ENCODE measurements around the gene ST8SIA5.

ST8SIA5 gene

DNA sequence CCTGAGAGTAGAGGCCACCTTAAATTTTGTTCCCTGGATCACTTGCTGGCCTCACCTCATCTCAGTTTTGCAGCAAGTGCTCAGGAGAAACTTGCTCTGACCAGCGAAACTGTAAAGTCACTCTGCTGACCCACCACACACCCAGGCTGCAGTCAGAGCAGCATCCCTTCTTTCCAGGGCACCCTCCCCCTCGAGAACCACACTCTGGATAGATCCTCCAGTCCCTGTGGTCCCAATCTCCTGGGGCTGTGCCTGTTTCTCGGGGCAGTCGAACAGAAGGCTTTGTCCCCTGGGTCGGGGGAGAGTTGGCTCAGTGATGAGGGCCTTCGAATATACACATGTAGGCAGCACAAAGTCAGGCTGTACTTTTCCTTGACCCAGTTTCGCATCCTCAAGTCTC, 18.4 kb downstream of the ST8SIA5 start:
- FAIRE-seq, result no peak

DNA sequence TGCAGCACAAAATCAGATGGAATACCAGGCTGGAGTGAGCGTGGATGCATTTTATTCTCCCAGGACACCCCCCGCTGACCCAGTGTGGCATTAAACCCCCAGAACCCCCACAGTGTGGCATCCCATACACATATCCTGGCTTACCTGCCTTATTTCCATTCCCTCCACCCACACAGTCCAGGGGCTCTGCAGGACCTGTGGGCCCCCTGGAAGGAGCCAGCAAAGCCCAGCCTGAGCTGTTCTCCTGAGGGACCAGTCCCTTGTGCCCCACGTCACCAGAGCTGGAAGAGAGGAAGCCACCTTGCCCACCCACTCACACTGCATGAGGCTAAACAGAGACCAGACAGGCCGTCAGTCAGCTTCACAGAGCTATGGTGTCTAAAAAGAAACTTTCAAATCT, 20.1 kb downstream of the ST8SIA5 start:
- FAIRE-seq, result no peak

DNA sequence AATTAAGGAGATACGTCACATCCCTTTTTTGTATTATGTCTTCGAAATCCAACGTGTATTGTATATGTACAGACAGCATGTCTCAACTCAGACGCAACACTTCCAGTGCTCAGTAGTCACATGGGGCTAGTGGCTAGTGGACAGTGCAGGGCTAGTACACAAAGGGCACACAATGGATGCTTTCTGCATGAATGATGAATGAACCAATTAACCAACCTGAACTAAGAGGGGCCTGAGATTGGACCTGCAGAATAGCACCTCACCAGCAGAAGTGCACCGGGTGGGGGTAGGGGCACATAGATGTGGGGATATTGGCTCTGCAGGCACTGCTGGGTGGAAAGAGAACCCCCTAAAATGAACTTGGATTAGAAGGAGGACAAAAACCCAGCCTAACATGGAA, 20.7 kb downstream of the ST8SIA5 start:
- FAIRE-seq, result no peak

DNA sequence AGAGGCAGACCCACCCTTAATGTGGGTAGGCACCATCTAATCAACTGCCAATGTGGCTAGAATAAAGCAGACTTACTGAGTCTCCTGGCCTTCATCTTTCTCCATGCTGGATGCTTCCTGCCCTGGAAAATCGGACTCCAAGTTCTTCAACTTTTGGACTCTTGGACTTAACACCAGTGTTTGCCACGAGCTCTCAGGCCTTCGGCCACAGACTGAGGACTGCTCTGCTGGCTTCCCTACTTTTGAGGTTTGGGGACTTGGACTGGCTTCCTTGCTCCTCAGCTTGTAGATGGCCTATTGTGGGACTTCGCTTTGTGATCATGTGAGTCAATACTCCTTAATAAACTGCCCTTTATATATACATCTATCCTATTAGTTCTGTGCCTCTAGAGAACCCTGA, 21.9 kb downstream of the ST8SIA5 start:
- FAIRE-seq, result no peak

DNA sequence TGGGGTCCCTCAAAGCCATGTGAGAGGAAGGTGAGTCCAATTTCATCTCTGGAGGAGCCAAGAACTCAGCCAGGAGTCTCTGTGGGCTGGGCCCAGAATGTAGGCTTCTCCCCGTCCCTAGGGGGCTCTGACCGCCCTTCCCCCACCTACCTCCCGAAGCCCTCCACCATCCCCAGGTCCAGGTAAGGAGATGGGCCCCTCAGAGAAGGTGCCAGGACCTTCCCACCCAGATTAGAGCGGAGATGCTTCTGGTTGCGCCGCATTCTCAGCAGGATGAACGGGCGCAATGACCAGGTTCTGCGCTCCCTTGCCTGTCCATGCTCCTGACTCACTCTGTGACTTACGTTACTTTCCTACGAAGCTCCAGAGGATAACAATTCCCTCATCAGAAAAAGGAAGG, 23.0 kb downstream of the ST8SIA5 start:
- no peak for FAIRE-seq

DNA sequence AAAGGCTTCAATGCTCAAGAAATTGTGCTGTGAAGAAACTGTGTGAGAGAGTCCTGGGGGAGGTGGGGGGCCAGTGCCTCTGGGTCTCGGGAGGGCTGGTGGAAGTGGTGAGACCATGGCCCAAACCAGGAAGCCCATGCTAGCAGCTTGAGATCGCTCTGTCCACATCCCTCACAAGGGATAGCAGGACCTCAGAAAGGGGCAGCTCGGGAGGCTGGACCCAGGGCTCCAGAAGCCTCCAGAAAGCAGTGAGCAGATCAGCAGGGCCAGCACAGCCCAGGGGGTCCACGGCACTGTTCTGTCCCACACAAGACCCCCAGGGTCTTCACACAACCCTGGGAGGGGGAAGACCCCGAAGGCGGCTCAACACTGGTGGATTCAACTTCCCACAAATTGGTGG, 24.1 kb downstream of the ST8SIA5 start:
- FAIRE-seq, result no peak

DNA sequence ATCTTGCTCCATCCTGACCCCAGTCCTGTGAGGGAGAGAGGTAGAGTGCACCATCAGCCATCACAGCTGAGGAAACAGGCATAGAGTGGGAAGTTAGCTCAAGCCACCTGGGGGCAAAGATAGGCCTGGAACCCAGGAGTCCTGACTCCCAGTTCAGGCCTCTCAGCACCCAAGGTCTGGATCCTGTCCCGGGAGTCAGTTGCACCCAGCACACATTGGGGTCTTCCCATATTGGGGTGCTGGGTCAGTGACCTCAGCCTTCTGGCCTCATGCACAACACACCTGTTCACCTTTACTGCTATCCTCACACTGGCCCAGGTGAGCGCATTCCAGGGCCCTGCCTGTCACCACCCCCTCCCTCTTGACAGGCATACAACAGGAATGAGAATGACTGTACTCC, 24.7 kb downstream of the ST8SIA5 start:
- FAIRE-seq, result no peak

DNA sequence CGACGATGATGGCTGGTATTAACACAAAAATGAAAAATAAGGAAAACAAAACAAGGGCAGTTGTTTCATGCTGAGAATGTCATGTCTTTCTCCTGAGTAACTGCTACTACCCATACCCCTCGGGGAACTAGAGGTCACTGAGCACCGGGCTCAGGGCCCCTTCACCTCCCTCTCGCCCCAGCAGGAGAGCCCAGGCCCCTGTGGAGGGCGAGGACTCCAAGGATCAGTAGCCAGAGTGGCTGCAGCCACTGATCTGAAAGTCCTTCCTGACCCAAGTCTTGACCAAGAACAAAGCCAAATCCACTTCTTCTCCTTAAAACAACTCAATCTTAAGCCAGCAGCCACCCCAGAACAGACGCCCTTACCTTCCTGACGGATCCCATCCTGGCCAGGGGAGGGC, 25.5 kb downstream of the ST8SIA5 start:
- no peak for FAIRE-seq

DNA sequence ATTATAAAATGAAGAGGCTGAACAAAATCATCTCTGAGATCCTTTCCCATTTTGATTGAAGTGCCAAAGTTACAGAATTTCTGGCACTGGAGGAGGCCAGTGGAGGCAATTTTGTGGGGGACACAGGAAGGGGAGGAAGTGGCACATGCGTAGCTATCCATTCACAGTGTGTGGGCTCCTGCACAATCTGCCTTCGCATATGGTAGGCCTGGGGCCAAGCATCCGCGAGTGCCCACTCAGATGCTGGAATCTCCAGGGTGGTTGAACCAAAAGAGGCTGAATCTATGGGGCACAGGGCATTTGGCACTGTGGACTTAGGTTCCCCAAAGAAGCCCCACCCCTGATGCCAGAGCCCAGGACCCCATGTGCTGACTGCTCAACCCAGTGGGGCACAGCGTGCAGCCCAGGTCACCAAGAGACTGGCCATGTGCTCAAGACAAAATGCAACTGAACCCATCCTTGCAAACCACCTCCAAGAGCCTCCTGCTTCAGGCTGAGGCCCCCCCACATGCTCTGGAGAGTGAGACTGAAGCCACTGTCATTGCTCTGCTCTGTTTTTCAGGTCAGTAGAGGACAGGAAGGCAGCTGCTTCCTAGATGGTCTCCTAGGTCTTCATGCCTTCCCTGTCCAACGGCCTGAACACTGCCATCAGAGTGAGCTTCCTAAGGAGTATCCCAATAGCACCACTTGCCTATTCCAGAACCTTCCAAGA, 28.5 kb downstream of the ST8SIA5 start:
- no peak for FAIRE-seq

DNA sequence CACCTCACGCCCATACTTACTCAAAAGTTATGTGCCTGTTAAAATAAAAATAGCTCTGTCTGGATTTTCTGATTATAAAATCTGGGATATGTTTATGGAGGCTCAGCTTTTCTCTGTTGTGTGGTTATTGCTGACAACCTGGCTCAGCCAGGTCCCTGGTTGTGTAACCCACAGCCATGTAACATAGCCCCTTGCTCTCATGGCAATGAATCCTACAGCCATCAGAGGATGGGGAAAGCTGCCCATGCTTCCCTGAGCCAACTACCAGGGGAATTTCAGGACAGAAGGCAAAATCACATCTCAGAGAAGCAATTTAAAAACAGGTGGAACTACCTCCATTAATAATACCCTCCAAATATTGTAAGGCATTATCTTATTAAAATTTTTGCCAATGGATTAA, 29.7 kb downstream of the ST8SIA5 start:
- no peak for FAIRE-seq

DNA sequence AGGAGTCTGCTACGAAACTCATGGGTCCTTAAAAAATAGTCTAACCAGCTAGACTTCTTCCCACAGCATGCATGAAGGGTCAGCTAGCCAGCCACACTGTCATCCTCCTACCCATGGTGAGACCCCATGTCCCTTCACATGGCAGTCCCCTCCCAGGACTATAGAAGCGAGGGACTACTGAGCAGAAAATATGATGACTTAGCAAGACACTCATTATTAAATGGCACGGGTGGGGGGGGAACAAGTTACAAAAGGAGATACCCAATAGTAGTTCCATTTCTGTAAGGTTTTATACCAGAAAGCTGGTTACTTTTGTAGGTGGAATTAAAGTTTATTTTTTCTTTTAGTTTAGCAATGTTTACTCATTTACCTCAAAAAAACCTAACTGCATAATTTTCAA, 31.5 kb downstream of the ST8SIA5 start:
- no peak for FAIRE-seq

DNA sequence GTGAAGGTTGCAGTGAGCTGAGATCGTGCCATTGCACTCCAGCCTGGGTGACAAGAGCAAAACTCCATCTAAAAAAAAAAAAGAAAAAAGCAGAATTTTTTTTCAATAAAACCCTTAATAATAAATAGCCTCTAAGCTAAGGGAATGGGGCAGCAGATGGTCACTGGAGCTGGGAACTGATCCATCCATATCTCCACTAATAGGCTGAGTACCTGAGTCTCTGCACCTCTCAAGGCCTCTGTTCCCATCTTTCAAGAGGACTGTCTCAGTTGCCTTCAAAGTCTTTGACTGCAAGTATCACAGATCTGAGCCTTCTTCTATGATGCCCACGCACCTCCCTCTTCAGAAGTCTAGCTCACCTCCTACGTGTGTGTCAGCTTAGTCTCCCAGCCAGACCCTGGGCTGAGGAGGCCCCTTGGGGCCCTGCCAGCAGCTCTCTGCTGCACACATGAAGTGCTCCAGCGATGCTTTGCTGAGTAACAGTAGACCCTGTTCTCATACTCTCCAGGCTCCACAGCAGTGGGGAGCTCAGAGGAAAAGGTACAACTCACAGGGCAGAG, 32.9 kb downstream of the ST8SIA5 start:
- no peak for FAIRE-seq

DNA sequence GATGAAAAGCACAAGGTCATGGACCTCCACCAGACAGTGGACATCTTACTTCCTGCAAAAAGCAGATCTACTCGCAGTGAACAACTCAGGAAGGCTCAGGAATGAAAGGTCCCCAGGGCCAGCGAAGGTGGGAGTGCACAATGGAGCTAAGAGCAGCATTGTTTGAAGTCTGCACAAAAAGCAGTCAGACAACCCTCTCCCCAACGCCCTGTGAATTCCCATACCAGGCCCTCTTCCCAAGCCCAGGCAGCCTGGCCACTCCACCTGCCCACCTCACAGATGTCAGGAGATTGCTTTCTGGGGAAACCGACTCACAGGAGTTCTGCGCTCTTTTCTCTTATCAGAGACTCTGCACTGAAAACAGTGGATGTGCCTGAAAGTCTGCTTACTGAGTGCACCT, 34.8 kb downstream of the ST8SIA5 start:
- FAIRE-seq, result no peak

DNA sequence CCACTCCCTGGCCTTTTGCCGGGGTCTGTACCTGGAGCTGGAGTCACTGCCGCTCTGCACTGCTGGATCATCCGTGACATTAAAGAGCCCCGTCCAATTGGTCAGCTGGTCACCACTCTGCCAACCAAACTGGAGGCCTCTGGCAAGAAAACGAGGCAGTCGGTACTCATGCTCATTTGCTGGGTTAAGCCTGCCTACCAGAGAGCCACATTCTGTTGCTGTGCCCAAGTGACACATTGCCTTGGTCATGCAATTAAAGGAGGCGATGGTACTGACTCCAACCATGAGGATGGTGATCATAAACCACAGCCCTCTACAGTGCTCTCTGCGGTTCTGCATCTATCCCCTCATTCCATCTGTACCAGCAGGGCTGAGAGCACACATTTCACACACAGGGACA, 35.5 kb downstream of the ST8SIA5 start:
- FAIRE-seq, result no peak

DNA sequence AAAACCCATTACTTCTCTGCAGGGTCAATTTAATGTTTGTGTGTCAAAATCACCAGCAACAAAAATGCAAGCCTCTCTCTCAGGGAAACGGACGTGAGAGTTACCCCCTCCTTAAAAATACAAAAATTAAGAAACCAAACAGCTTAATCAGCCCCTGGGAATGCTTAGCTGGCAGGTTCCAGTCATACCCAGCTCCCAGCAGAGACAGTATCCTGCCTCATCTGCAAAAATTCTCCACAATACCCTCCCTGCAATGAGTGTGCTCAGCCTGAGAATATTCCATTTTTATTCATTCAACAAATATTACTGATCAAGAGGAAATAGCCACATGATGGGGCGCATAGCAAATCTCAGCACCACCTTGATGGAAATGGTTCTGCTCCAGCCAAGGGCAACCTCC, 36.3 kb downstream of the ST8SIA5 start:
- no peak for FAIRE-seq

DNA sequence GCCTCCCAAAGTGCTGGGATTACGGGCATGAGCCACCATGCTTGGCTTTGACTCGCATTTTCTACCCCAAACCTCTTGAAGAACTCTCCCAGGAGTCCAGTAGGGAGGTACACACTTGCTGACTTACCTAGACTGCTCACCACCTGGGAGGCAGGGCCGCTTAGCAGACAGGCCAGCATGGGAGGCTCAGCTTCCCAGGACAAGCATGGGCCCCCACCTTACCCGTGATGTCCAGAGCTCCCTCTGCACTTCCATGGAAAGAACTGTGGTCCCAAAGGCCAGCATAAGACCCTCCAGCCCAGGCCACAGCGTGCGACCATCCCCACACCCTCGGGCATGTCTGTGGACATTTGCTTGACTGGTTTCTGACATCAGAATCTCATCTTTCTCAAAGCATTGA, 36.8 kb downstream of the ST8SIA5 start:
- FAIRE-seq, result no peak

DNA sequence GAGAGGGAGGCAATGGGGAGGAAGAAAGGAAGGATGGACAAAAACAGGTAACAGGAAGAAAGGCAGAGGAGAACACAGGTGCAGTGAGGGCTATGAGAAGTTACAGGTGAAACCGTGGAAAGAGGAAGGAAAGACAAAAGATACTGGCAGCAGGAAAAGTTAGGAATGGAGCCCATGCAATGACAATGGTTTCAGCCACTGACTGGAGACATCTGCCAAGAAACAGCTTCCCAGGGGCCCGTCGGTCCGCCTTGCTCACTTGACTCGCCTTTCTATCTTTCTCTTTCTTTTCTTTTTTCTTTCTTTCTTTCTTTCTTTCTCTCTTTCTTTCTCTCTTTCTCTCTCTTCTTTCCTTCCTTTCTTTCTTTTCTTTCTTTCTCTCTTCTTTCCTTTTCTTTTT, 37.5 kb downstream of the ST8SIA5 start:
- no peak for FAIRE-seq

DNA sequence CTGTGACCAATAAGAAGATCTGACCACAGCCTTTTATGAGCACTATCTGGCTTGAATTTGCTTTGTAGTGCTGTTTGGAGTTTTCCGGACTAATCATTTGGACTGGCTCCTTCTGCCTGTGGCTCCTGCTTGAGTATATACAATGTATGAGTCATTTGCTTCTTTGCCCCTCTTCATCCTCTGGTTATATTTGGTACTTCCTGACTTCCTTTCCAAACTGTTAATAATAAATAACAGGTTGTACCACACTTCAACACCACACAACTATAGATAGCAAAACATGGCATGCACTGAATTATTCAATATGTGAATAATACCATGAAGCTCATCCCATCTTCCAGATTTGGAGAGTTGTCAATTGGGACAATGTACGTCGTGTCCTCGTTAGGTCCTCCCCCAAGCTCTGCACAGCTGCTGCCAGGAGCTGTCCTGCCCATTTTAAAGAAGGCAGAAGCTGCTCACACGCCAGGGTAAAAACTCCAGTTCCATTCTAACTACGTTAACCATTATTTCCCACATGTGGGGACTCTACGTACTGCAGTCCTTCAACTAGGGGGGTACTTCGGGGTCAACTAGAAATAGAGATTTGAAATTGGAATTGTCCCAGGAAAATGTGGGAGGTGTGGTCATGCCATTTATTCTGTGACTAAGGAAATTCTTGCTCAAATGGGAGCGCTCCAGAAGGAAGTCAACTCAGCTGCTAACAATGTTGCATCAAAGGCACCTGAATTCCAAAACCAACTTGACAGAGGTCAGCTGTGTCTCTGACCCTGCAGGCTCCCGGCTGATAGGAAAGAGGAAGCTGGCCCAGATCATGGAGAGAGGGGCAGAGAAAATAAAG, 38.1 kb downstream of the ST8SIA5 start:
- FAIRE-seq, result no peak

DNA sequence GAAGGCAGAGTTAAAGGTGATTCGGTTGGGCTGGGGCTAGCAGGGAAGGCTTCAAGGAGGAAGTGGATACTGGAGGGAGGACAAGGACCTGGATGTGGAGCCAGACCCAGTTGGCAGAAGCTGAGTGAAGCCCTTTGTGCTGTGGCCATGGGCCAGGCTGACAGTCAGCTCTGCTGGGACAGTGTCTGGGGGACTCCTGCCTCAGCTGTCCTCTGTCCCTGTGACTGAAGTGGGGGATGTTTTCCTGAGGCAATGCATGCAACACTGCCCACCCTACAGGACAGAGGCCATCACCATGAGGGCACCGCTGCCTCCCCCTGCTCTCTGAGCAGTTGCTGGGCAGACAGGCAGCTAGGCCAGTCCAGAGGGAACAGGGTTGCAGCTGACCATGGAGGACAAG, 40.0 kb downstream of the ST8SIA5 start:
- FAIRE-seq, result no peak

DNA sequence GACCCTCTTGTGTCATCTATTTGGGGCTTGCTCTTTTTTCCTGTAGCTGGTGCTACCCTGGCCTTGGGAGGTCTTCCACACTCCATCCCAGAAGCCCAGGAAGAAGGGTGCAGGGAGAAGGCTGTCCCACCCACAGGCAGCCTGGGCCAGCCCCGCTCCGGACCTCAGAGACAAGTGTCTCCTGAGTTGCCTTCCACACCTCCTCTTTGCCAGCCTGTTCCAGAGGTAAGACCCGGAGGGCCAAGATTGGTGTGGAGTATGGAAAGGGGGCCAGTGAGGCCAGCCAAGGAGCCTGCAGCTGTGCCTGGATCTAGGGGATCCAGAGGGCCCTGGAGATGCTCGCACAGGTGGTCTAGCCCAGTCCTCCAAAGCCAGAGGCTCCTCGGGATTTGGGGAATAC, 40.5 kb downstream of the ST8SIA5 start:
- FAIRE-seq, result no peak

DNA sequence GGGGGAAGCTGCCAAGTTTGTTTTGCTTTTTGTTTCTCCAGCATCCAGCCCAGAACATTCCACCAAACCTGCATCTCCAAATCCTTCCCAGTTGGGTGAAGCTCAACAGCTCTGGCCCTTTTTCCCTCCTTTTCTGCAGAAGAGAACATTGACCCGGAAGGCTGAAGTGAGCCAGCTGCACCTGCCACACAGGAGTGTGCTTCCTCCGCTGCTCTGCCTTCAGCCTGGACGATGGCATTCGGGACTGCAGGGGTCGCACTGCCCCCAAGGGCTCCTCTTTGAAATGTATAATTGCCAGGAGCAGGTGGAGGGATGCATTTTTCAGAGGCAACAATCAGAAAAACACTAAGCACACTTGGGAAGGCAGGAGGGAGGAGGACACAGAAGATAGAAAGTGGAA, 41.8 kb downstream of the ST8SIA5 start:
- FAIRE-seq, result no peak

DNA sequence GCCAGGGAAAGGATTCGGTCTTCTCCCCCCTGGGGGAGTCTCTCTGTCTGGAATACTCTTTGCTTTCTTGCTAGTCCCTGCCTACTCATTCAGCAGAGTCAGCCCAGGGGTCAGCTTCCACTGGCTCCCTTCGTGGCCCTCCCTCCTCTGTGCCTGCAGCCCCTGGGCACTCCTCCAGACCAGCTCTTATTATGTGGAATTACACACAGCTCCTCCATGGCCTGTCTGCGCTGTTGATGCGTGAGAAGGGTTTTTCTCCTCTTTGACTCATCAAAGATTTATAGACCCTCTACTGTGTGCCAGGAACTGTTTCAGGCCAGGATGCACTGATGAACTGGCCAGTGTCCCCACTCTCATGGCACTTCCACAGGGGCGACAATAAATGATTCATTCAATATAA, 44.4 kb downstream of the ST8SIA5 start:
- no peak for FAIRE-seq

DNA sequence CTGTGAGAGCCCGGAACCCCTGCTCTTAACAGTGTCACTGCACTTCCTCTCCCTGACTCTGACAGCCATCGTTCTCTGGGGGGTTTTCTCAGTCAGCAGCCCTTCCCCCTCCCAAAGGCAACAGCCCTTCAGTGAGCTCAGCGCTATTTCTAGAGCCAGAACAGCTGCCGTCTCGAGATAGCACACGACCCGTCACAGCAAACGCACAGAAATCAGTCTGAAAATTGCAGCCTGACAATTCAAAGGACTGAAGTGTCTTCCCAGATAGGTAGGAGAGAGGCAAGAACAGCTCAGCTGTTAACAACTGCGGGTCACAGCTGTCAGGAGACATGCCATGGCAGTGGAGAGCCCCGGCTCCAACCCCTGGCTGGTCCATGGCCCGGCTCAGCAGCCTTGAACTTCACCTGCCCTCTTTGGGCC, 45.4 kb downstream of the ST8SIA5 start:
- FAIRE-seq, result no peak

DNA sequence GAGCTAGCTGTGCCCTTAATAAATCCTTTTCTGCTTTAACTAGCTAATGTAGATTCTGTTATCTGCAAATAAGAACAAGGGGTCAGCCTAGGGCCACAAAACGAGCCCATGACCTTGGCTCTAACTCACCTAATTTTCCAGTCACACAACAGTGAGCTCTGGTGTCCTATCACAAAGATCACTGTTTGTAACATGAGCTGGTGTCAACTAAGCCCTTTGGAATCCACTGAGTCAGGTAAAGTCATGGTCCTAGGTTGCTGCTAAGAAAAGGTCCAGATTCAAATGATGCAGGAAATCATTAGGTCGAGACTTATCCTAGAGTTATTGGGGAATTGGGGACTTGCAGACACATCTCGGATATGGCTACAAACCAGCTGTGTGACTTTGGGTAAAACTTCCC, 49.9 kb downstream of the ST8SIA5 start:
- FAIRE-seq, result no peak
